HepG2 (cell line): ENCODE measurements around the gene WDR54. TPM values are rescaled to one million over a fixed set of nuclear protein-coding genes. Genes with fewer than 3 reads are reported as not detected.

Source experiments
- ARID2 ChIP-seq: sonication (generic); formaldehyde crosslinking; IDR thresholded peaks from 2 replicates; pipeline ENCODE4 v1.8.1; 2022; ENCODE audit warnings: mild to moderate bottlenecking, missing genetic modification reagents, borderline replicate concordance
- CHD2 ChIP-seq: IDR thresholded peaks from 2 replicates; pipeline ENCODE4 v1.6.1; 2011; ENCODE audit warnings: low read depth, low read length, improper control_type of control experiment
- KLF6 ChIP-seq: IDR thresholded peaks from 2 replicates; pipeline ENCODE4 v1.8.0; 2016; ENCODE audit warnings: missing biosample characterization, missing genetic modification reagents
- POLR2G ChIP-seq: fragments of 200-400 bp; formaldehyde crosslinking; IDR thresholded peaks from 2 replicates; pipeline ENCODE4 v1.6.1; 2018; ENCODE audit warnings: mild to moderate bottlenecking, low read depth, low read length, moderate library complexity
- SETDB1 ChIP-seq: sonication (generic); formaldehyde crosslinking; IDR thresholded peaks from 2 replicates; pipeline ENCODE4 v1.5.1; 2020; ENCODE audit warnings: missing genetic modification reagents, mild to moderate bottlenecking, borderline replicate concordance
- TBX2 ChIP-seq: sonication (generic); formaldehyde crosslinking; IDR thresholded peaks from 2 replicates; pipeline ENCODE4 v1.5.0; 2020; ENCODE audit warnings: missing genetic modification reagents, mild to moderate bottlenecking, borderline replicate concordance
- ZBTB42 ChIP-seq: sonication (generic); formaldehyde crosslinking; IDR thresholded peaks from 2 replicates; pipeline ENCODE4 v1.5.0; 2020; ENCODE audit warnings: mild to moderate bottlenecking, missing genetic modification reagents
- ZC3H13 ChIP-seq: sonication (generic); formaldehyde crosslinking; IDR thresholded peaks from 2 replicates; pipeline ENCODE4 v1.8.1; 2023; ENCODE audit warnings: mild to moderate bottlenecking, missing genetic modification reagents, moderate library complexity
- ZMYM4 ChIP-seq: sonication (generic); formaldehyde crosslinking; IDR thresholded peaks from 2 replicates; pipeline ENCODE4 v1.8.1; 2023; ENCODE audit warnings: mild to moderate bottlenecking, missing genetic modification reagents
- ZNF350 ChIP-seq: sonication (generic); formaldehyde crosslinking; IDR thresholded peaks from 2 replicates; pipeline ENCODE4 v1.4.0; 2020; ENCODE audit warnings: mild to moderate bottlenecking, low read depth, missing genetic modification reagents, borderline replicate concordance
- ZNF431 ChIP-seq: sonication (generic); formaldehyde crosslinking; IDR thresholded peaks from 2 replicates; pipeline ENCODE4 v1.9.0; 2022; ENCODE audit warnings: missing genetic modification reagents, low read depth, mild to moderate bottlenecking, borderline replicate concordance
- ZNF501 ChIP-seq: sonication (generic); formaldehyde crosslinking; IDR thresholded peaks from 2 replicates; pipeline ENCODE4 v1.5.1; 2020; ENCODE audit warnings: mild to moderate bottlenecking, moderate library complexity, missing genetic modification reagents
- ZNF552 ChIP-seq: sonication (generic); formaldehyde crosslinking; IDR thresholded peaks from 2 replicates; pipeline ENCODE4 v1.9.0; 2022; ENCODE audit warnings: missing genetic modification reagents, mild to moderate bottlenecking, borderline replicate concordance
- ZNF773 ChIP-seq: sonication (generic); formaldehyde crosslinking; IDR thresholded peaks from 2 replicates; pipeline ENCODE4 v1.4.0; 2020; ENCODE audit warnings: missing genetic modification reagents, borderline replicate concordance
- ZNF776 ChIP-seq: sonication (generic); formaldehyde crosslinking; IDR thresholded peaks from 2 replicates; pipeline ENCODE4 v1.4.0; 2020; ENCODE audit warnings: mild to moderate bottlenecking, missing genetic modification reagents
- ZSCAN25 ChIP-seq: sonication (generic); formaldehyde crosslinking; IDR thresholded peaks from 2 replicates; pipeline ENCODE4 v1.8.0; 2022; ENCODE audit warnings: mild to moderate bottlenecking, missing genetic modification reagents
- polyA plus RNA-seq, 8 experiments: library from polyadenylated mRNA; depleted of rRNA in 3 of 8; stranded (reverse) in 7 of 8; unstranded in 1 of 8; fragments of >200 nt; fragmentation: Illumina TruSeq in 4 of 8; extraction: Trizol in 4 of 8; gene quantifications; 2 replicates each; pipeline versions ENCODE4 v1.2.1 to v1.2.3, GENCODE V29; 2011 to 2016; ENCODE audit warnings: low read depth in 4 of 8, missing spikeins in 1 of 8, mixed read lengths in 1 of 8; ENCODE audit not compliant: insufficient read depth in 1 of 8
- total RNA-seq, 5 experiments: library from RNA; depleted of rRNA; stranded (reverse); fragments of >200 nt; fragmentation: Illumina TruSeq; extraction: Trizol; gene quantifications; 2 replicates each; pipeline ENCODE4 v1.2.3, GENCODE V29; 2016; ENCODE audit warnings: low read depth in 1 of 5
- TF ChIP-seq, protein P1 (sequence below): sonication (generic); formaldehyde crosslinking; conservative IDR thresholded peaks from 2 replicates; pipeline ENCODE4 v1.8.1; 2023; ENCODE audit warnings: missing genetic modification reagents
- TF ChIP-seq, protein P2 (sequence below): sonication (generic); formaldehyde crosslinking; IDR thresholded peaks from 2 replicates; pipeline ENCODE4 v1.8.1; 2023; ENCODE audit warnings: mild to moderate bottlenecking, moderate library complexity, missing genetic modification reagents
- TF ChIP-seq, protein P3 (sequence below): sonication (generic); formaldehyde crosslinking; IDR thresholded peaks from 2 replicates; pipeline ENCODE4 v1.4.0; 2020; ENCODE audit warnings: missing genetic modification reagents, borderline replicate concordance
- TF ChIP-seq, protein P4 (sequence below): sonication (generic); formaldehyde crosslinking; IDR thresholded peaks from 2 replicates; pipeline ENCODE4 v1.5.0; 2020; ENCODE audit warnings: mild to moderate bottlenecking, missing genetic modification reagents

Gene WDR54
- total and polyA plus RNA-seq, 2 of the 13 experiments (the other 11 are each of a cell fraction or from before 2014, with no cell fraction given), result 2.0 to 17.3 TPM

DNA sequence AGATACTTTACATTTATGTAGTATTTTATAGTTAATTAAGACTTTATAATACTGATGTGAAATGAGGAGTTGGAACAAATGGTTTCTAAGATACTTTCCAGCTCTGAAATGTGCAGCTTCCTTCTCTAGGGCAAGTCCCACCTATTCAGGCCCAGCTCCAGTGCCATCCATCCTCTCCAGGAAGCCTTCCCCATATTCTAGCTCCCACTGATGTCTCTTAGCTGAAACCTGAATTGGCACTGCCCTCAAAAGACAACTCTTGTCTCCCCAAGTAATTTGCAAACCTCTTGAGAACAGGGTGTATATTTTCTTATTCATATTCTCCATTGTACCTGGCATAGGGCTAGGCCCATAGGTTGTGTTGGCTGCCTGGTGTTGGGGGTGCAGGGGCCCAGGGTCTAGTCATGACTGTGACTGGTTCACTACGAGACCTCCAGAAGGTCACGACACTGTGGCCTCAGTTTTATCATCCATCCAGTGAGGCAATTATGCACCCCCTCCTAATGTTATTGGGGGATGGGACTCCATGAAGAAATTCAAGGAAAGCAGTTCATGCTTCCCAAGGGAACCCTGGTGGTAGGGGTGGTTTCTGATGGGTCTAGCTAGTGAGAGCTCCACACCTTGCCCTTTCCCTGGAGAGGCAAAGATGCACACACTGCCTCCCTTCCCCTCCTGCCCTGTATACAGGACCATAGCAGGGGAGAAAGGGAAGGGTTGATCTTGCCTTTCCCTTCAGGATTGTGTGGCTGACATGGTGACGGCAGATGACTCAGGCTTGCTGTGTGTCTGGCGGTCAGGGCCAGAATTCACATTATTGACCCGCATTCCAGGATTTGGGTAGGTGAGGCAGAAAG lies 2.8 kb downstream of the WDR54 start (continued):
- TF ChIP-seq, protein P1, sequence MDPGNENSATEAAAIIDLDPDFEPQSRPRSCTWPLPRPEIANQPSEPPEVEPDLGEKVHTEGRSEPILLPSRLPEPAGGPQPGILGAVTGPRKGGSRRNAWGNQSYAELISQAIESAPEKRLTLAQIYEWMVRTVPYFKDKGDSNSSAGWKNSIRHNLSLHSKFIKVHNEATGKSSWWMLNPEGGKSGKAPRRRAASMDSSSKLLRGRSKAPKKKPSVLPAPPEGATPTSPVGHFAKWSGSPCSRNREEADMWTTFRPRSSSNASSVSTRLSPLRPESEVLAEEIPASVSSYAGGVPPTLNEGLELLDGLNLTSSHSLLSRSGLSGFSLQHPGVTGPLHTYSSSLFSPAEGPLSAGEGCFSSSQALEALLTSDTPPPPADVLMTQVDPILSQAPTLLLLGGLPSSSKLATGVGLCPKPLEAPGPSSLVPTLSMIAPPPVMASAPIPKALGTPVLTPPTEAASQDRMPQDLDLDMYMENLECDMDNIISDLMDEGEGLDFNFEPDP (CRISPR knock-in tag), result no peak
- TF ChIP-seq ZNF773 (CRISPR knock-in tag), result no peak
- 0 out of 2 replicates have a peak, but pooled peaks have one; percentile 57 for TF ChIP-seq ZNF350 (CRISPR knock-in tag)
- no peak for TF ChIP-seq CHD2
- TF ChIP-seq ZSCAN25 (CRISPR knock-in tag), result peak; percentile 55; the same call in 1 of the 2 replicates
- no peak for TF ChIP-seq TBX2 (CRISPR knock-in tag)
- TF ChIP-seq ZNF552 (CRISPR knock-in tag), result no peak
- 0 out of 2 replicates have a peak, but pooled peaks have one; percentile 45 for TF ChIP-seq ARID2 (CRISPR knock-in tag)
- TF ChIP-seq, protein P2, sequence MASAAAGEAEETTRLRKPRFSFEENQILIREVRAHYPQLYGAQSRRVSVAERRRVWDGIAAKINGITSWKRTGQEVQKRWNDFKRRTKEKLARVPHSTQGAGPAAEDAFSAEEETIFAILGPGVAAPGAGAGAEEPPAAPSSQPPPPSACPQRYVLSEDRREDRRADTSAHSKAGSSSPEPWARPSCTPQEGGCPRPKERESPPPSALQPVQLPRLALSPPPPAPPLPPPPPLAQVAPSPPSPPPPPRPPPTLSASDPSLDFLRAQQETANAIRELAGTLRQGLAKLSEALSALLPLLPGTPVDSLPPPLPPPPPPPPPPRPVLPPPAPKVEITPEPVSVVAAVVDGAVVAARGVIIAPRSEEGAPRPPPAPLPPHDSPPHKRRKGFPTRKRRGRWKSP (CRISPR knock-in tag), result peak; percentile 54
- peak; percentile 56; the same call in 1 of the 2 replicates for TF ChIP-seq ZNF431 (CRISPR knock-in tag)
- TF ChIP-seq, protein P3, sequence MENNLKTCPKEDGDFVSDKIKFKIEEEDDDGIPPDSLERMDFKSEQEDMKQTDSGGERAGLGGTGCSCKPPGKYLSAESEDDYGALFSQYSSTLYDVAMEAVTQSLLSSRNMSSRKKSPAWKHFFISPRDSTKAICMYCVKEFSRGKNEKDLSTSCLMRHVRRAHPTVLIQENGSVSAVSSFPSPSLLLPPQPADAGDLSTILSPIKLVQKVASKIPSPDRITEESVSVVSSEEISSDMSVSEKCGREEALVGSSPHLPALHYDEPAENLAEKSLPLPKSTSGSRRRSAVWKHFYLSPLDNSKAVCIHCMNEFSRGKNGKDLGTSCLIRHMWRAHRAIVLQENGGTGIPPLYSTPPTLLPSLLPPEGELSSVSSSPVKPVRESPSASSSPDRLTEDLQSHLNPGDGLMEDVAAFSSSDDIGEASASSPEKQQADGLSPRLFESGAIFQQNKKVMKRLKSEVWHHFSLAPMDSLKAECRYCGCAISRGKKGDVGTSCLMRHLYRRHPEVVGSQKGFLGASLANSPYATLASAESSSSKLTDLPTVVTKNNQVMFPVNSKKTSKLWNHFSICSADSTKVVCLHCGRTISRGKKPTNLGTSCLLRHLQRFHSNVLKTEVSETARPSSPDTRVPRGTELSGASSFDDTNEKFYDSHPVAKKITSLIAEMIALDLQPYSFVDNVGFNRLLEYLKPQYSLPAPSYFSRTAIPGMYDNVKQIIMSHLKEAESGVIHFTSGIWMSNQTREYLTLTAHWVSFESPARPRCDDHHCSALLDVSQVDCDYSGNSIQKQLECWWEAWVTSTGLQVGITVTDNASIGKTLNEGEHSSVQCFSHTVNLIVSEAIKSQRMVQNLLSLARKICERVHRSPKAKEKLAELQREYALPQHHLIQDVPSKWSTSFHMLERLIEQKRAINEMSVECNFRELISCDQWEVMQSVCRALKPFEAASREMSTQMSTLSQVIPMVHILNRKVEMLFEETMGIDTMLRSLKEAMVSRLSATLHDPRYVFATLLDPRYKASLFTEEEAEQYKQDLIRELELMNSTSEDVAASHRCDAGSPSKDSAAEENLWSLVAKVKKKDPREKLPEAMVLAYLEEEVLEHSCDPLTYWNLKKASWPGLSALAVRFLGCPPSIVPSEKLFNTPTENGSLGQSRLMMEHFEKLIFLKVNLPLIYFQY, result no peak
- peak; percentile 24; the same call in 1 of the 2 replicates for TF ChIP-seq ZMYM4
- TF ChIP-seq, protein P4, sequence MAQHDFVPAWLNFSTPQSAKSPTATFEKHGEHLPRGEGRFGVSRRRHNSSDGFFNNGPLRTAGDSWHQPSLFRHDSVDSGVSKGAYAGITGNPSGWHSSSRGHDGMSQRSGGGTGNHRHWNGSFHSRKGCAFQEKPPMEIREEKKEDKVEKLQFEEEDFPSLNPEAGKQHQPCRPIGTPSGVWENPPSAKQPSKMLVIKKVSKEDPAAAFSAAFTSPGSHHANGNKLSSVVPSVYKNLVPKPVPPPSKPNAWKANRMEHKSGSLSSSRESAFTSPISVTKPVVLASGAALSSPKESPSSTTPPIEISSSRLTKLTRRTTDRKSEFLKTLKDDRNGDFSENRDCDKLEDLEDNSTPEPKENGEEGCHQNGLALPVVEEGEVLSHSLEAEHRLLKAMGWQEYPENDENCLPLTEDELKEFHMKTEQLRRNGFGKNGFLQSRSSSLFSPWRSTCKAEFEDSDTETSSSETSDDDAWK (CRISPR knock-in tag), result no peak
- TF ChIP-seq ZNF776 (CRISPR knock-in tag), result no peak
- TF ChIP-seq SETDB1, result 0 out of 2 replicates have a peak, but pooled peaks have one; percentile 52
- TF ChIP-seq KLF6 (CRISPR knock-in tag), result no peak
- TF ChIP-seq ZC3H13, result peak; percentile 88; the same call in 1 of the 2 replicates
- peak; percentile 80 for TF ChIP-seq POLR2G
- peak; percentile 69 for TF ChIP-seq ZNF501 (CRISPR knock-in tag)
- 0 out of 2 replicates have a peak, but pooled peaks have one; percentile 44 for TF ChIP-seq ZBTB42 (CRISPR knock-in tag)
